Duodenal mucosa (tissue), 2 donors: Measurements from ENCODE around the gene NBEA.

ENCODE experiments used
- H3K27ac ChIP-seq: one replicate; pipeline ENCODE4 v1.7.0; 2013; ENCODE audit warnings: low read depth, low read length
- H3K27me3 ChIP-seq, 2 donors: one replicate each; pipeline ENCODE4 v1.7.0; 2013; ENCODE audit warnings: low read length in 2 of 2, control low read depth in 1 of 2; ENCODE audit not compliant: insufficient read depth in 2 of 2, control insufficient read depth in 1 of 2
- H3K36me3 ChIP-seq, 2 donors: one replicate each; pipeline ENCODE4 v1.7.0; 2013; ENCODE audit warnings: low read length in 2 of 2, control low read depth in 1 of 2; ENCODE audit not compliant: insufficient read depth in 2 of 2, control insufficient read depth in 1 of 2
- H3K4me1 ChIP-seq, 2 donors: one replicate each; pipeline ENCODE4 v1.7.0; 2013; ENCODE audit warnings: low read length in 2 of 2, control low read depth in 1 of 2; ENCODE audit not compliant: insufficient read depth in 2 of 2, control insufficient read depth in 1 of 2
- H3K4me3 ChIP-seq, 2 donors: one replicate each; pipeline ENCODE4 v1.7.0; 2013; ENCODE audit warnings: low read length in 2 of 2, low read depth in 1 of 2
- H3K9ac ChIP-seq, 2 donors: one replicate each; pipeline ENCODE4 v1.7.0; 2013; ENCODE audit warnings: low read length in 2 of 2, low read depth in 1 of 2
- H3K9me3 ChIP-seq, 2 donors: one replicate each; pipeline ENCODE4 v1.7.0; 2013; ENCODE audit warnings: low read length in 2 of 2, control low read depth in 1 of 2; ENCODE audit not compliant: control insufficient read depth in 1 of 2

Gene NBEA

DNA sequence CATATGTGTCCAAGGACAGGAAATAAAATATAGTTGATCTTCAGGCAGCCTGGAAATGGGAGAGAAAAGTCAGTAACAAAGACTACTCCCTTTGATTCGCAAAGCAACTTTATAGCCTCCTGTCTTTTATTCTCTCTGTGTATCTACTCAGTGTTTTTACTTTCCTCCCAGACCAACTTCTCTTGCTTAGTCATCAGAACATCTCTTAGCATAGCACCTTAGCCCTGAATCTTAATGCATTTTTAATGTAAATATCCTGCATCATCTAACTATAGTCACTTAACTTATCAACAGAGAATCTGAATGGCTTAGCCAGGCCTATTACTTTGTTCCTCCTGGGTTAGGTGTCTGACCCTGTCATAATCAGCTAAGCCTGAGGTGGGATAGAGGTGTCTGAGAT lies 296.2 kb downstream of the NBEA start:
- Histone ChIP-seq H3K4me3 (no peak overlapping the region), H3K9ac (no peak overlapping the region), H3K4me1 (no peaks in the 10 kb centered on the region), H3K9me3 (no peaks in the 10 kb centered on the region), H3K36me3 (no peaks in the 10 kb centered on the region), H3K27me3 (no peaks in the 10 kb centered on the region), H3K27ac (no peak overlapping the region)

DNA sequence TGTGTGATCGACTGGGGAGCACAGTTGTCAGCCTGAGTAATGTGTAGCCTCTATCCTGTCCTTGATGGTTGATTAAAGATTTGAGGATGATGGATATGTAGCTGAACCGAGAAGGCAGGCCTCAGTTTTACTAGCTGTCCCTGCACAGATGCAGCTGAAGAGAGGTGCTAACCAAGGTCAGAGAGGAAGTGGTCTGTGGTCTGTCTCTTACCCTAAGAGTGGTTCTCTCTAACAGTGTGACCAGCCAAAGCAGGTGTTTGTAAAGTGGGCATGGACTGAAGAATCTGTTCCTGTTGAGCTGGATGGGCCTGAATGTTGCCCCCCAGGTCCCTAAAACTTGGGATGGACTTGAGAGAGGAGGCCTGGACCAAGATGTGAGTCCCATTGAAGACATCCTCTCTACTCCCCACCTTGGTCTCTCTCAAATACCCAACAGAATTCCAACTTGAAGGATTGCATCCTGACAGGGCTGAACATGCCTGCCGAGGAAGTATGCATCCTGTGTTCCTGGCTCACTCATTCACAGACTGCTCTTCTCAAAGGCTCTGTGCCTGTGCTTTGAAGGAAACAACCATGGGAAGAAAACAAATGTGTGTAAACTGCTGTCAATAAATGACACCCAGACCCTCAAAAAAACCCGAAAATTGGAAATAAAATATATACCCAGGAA lies 310.6 kb downstream of the NBEA start:
- Histone ChIP-seq H3K4me3 (no peak overlapping the region), H3K36me3 (no peaks in the 10 kb centered on the region), H3K9me3 (peaks cover 5 to 6% of the 10 kb centered on the region in 2 donors), H3K9ac (no peak overlapping the region), H3K27ac (no peak overlapping the region), H3K27me3 (no peaks in the 10 kb centered on the region), H3K4me1 (no peaks in the 10 kb centered on the region)

DNA sequence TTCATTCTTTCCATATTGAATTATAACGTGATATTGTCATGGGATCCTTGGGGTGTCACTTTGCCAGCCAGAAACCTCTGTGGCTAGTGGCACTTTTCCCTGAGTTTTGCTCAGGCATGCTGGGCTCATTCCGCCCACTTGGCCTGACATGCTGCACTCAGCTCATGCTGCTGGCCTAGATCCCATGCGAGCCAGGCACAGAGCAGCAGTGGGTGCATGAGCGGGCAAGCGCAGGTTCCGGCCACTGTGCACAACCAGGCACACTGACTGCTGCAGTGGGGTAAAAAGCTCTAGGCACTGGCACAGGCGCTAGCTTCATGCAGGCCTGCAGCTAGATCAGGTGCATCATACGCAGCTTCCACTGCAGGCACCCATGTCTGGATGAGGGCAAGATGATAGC lies 313.2 kb downstream of the NBEA start:
- no peak overlapping the region for H3K4me3 ChIP-seq
- H3K27ac ChIP-seq = no peak overlapping the region
- H3K4me1 ChIP-seq = no peaks in the 10 kb centered on the region
- H3K9ac ChIP-seq = no peak overlapping the region
- no peaks in the 10 kb centered on the region for H3K27me3 ChIP-seq
- peaks cover 0 to 6% of the 10 kb centered on the region in 2 donors for H3K9me3 ChIP-seq
- no peaks in the 10 kb centered on the region for H3K36me3 ChIP-seq

DNA sequence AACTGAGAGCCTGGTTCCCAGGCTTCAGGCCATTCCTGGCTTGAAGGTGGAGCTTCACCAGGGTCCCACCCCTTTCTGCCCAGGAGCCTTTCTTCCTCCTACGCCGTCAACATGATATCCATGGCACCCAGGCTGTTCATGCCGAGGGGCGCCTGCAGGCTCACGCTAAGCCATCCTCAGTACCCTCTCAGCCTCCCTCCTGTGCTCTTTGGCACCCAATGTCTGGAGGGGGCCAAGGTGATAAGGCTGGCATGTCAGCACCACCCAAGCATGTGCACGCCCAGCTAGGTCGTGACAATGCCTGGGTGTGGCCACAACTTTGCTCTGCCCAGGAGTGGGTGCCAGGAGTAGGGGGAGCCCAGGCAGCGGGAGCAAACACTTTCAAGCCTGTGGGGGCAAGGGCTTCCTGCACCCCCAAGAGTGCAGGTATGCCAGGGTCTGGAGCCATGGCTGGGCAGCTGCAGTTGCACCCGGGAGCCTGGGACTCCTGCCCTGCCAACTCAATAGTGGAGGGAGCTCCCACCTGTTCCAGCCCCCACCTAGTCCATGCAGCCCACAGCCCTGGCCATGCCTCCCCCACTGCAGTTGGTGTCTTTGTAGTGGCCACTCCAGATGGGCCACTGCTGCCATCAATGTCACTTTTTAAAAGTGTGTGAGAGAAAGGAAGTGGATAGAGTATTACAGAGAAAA lies 314.5 kb downstream of the NBEA start:
- Histone ChIP-seq H3K36me3 (no peaks in the 10 kb centered on the region), H3K9ac (no peak overlapping the region), H3K27me3 (no peaks in the 10 kb centered on the region), H3K4me1 (no peaks in the 10 kb centered on the region), H3K9me3 (peaks cover 0 to 6% of the 10 kb centered on the region in 2 donors), H3K27ac (no peak overlapping the region), H3K4me3 (no peak overlapping the region)

DNA sequence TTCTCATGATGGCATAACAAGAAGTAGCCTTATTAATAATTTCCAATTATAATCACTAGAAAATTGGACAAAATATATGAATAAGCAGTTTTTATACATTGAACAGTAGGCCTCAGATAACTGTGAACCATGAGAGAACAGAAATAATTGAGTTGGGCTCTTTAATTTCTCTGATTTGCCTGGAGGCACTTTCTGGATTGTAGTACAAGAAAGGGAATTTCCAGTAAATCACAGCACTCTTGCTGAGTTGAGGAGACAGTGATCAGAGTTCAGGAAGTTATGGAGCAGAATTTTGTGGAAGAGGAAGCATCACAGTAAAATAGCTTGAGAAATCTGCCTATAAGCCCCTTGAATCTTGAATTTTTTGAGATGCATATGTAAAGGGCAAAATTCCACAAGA lies 318.2 kb downstream of the NBEA start:
- Histone ChIP-seq H3K4me3 (no peak overlapping the region), H3K9ac (no peak overlapping the region), H3K27me3 (no peaks in the 10 kb centered on the region), H3K4me1 (no peaks in the 10 kb centered on the region), H3K27ac (no peak overlapping the region), H3K9me3 (peaks cover 0 to 6% of the 10 kb centered on the region in 2 donors), H3K36me3 (no peaks in the 10 kb centered on the region)

DNA sequence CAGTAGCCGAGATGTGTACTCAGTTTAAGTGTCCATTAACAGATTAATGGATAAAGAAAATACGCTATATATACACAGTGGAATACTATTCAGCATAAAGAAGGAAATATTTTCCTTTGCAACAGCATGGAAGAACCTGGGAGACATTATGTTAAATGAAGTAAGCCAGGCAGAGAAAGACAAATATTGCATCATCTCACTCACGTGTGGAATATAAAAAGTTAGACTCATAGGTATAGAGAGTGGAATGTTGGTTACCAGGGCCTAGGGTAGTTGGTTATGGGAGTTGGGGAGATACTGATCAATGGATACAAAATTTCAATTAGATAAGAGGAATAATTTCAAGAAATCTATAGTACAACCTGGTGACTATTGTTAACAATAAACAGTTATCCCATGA lies 324.3 kb downstream of the NBEA start:
- no peak overlapping the region for H3K9ac ChIP-seq
- no peaks in the 10 kb centered on the region for H3K36me3 ChIP-seq
- no peak overlapping the region for H3K4me3 ChIP-seq
- H3K9me3 ChIP-seq = peaks cover 0 to 3% of the 10 kb centered on the region in 2 donors
- H3K4me1 ChIP-seq = no peaks in the 10 kb centered on the region
- H3K27me3 ChIP-seq = no peaks in the 10 kb centered on the region
- no peak overlapping the region for H3K27ac ChIP-seq

DNA sequence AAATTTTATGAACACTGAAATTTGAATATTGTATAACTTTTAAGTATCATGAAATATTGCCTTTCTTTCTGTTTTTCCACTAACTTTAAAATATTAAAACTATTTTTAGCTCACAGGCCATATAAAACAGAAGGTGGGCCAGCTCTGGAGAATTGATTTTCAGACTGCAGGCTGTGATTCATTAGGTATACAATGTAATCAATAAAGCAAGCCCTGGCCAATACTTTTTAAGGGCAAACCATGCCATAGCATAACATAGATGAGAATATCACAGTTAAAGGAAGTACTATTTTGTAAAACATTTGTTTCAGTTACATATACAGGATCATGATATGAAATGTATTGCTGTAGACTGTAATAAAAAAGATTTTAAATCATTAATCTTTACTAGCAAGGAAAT lies 336.8 kb downstream of the NBEA start:
- Histone ChIP-seq H3K9me3 (no peaks in the 10 kb centered on the region), H3K27ac (no peak overlapping the region), H3K4me3 (no peak overlapping the region), H3K9ac (no peak overlapping the region), H3K4me1 (no peaks in the 10 kb centered on the region), H3K27me3 (no peaks in the 10 kb centered on the region), H3K36me3 (no peaks in the 10 kb centered on the region)

DNA sequence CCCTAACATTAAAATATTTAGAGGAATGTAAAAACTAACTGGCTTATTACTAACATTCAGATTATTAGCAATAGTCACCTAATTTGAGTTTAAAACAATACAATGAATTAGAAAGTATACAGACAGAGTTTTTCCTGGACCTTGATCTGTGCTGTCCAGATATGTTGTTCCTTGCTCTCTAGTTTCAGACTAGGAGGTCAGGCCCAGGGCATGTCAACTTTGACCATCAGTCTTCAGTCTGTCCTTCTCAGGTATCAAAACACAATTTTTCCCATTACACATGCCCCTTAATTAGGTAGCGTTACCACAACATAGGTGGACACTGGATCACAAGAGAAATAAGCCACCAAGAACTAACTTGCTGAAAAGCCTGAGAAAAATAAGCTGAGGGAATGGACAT lies 337.4 kb downstream of the NBEA start:
- H3K27me3 ChIP-seq = no peaks in the 10 kb centered on the region
- no peak overlapping the region for H3K27ac ChIP-seq
- H3K4me1 ChIP-seq = no peaks in the 10 kb centered on the region
- H3K36me3 ChIP-seq = no peaks in the 10 kb centered on the region
- no peaks in the 10 kb centered on the region for H3K9me3 ChIP-seq
- H3K9ac ChIP-seq = no peak overlapping the region
- no peak overlapping the region for H3K4me3 ChIP-seq

DNA sequence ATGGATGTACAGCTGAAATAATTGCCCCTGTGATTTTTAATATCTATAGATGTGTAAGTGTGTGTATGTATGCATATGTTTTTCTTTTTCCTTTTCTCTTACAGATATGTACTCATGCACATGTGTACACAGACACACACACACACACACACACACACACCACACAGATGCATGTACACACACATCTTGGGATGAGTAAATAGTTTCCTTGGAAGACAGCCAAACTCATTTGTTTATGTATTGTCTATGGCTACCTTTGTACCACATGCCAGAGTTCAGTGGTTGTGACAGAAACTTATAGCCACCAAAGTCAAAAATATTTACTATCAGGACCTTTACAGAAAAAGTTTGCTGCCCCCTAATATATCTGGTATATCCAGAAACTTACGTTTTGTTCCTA lies 341.8 kb downstream of the NBEA start:
- Histone ChIP-seq H3K27ac (no peak overlapping the region), H3K36me3 (no peaks in the 10 kb centered on the region), H3K4me1 (no peaks in the 10 kb centered on the region), H3K9ac (no peak overlapping the region), H3K9me3 (no peaks in the 10 kb centered on the region), H3K4me3 (no peak overlapping the region), H3K27me3 (no peaks in the 10 kb centered on the region)

DNA sequence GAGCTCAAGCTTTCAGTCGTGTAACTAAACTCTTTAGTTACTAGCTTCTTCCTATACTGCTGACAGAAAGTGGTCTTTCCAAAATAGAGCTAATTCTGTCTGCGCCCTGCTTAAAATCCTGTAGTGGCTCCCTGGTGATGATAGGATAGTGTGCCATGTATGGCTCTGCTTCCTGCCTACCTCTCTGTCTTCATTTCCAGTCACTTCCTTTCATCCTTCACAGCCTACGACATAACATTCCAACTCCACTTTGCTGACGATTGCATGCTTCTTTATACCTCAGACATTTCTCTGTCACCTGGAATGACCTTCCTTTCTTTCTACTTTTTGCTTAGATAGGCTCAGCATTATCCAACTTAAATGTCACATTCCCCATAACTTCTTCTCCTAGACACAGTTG lies 343.6 kb downstream of the NBEA start:
- Histone ChIP-seq H3K36me3 (no peaks in the 10 kb centered on the region), H3K9me3 (no peaks in the 10 kb centered on the region), H3K4me1 (no peaks in the 10 kb centered on the region), H3K27ac (no peak overlapping the region), H3K4me3 (no peak overlapping the region), H3K27me3 (no peaks in the 10 kb centered on the region), H3K9ac (no peak overlapping the region)
